Muscle layer of duodenum (tissue), 2 donors: ENCODE data around the gene ABR.

Source experiments
- H3K27ac ChIP-seq: one replicate; pipeline ENCODE4 v1.7.0; 2013; ENCODE audit warnings: mild to moderate bottlenecking, low read length
- H3K27me3 ChIP-seq: one replicate; pipeline ENCODE4 v1.7.0; 2013; ENCODE audit warnings: low read depth, mild to moderate bottlenecking, control low read depth, low read length
- H3K36me3 ChIP-seq, 2 donors: one replicate each; pipeline ENCODE4 v1.7.0; 2013; ENCODE audit warnings: low read length in 2 of 2, control low read depth in 1 of 2, mild to moderate bottlenecking in 1 of 2; ENCODE audit not compliant: insufficient read depth in 2 of 2, control insufficient read depth in 1 of 2
- H3K4me1 ChIP-seq, 2 donors: one replicate each; pipeline ENCODE4 v1.7.0; 2013; ENCODE audit warnings: low read length in 2 of 2, mild to moderate bottlenecking in 2 of 2, control low read depth in 1 of 2, moderate library complexity in 1 of 2; ENCODE audit not compliant: insufficient read depth in 2 of 2, control insufficient read depth in 1 of 2
- H3K4me3 ChIP-seq, 2 donors: one replicate each; pipeline ENCODE4 v1.7.0; 2013; ENCODE audit warnings: low read length in 2 of 2, low read depth in 1 of 2, mild to moderate bottlenecking in 1 of 2
- H3K9me3 ChIP-seq, 2 donors: one replicate each; pipeline ENCODE4 v1.7.0; 2013; ENCODE audit warnings: low read length in 2 of 2, control low read depth in 1 of 2, mild to moderate bottlenecking in 1 of 2; ENCODE audit not compliant: control insufficient read depth in 1 of 2
- donor health status: healthy.

The ABR gene

GRCh38 chr17:958712-959451 is 220.9 kb downstream of the ABR start:
- no peaks in the 10 kb centered on the region for H3K36me3 ChIP-seq
- H3K27ac ChIP-seq = no peak overlapping the region
- no peaks in the 10 kb centered on the region for H3K27me3 ChIP-seq
- no peaks in the 10 kb centered on the region for H3K9me3 ChIP-seq
- no peak overlapping the region for H3K4me3 ChIP-seq
- peaks cover 4 to 7% of the 10 kb centered on the region in 2 donors for H3K4me1 ChIP-seq

GRCh38 chr17:957856-958421 is 221.8 kb downstream of the ABR start:
- Histone ChIP-seq H3K27me3 (no peaks in the 10 kb centered on the region), H3K27ac (peak overlapping the region; percentile 69), H3K4me3 (no peak overlapping the region), H3K4me1 (peaks cover 4 to 12% of the 10 kb centered on the region in 2 donors), H3K36me3 (no peaks in the 10 kb centered on the region), H3K9me3 (no peaks in the 10 kb centered on the region)

GRCh38 chr17:956905-957304 is 222.9 kb downstream of the ABR start:
- H3K4me3 ChIP-seq = no peak overlapping the region
- H3K9me3 ChIP-seq = no peaks in the 10 kb centered on the region
- H3K27me3 ChIP-seq = no peaks in the 10 kb centered on the region
- H3K4me1 ChIP-seq = peaks cover 4 to 12% of the 10 kb centered on the region in 2 donors
- H3K27ac ChIP-seq = no peak overlapping the region
- H3K36me3 ChIP-seq = no peaks in the 10 kb centered on the region

GRCh38 chr17:954431-955164 is 225.2 kb downstream of the ABR start:
- peak overlapping the region in 1 of 2 donors; percentile 14 for H3K4me3 ChIP-seq
- H3K36me3 ChIP-seq = no peaks in the 10 kb centered on the region
- peaks cover 4 to 26% of the 10 kb centered on the region in 2 donors for H3K4me1 ChIP-seq
- H3K27ac ChIP-seq = peak overlapping the region; percentile 72
- H3K9me3 ChIP-seq = no peaks in the 10 kb centered on the region
- H3K27me3 ChIP-seq = no peaks in the 10 kb centered on the region

- H3K4me3 ChIP-seq = no peak overlapping the region
- no peak overlapping the region for H3K27ac ChIP-seq
- peaks cover 4 to 26% of the 10 kb centered on the region in 2 donors for H3K4me1 ChIP-seq
- H3K27me3 ChIP-seq = no peaks in the 10 kb centered on the region
- no peaks in the 10 kb centered on the region for H3K9me3 ChIP-seq
- H3K36me3 ChIP-seq = no peaks in the 10 kb centered on the region
Measured at GRCh38 chr17:953767-954166, 226.0 kb downstream of the ABR start.
